ENCODE results near the gene KRT31.
"Not testable (repeated sequence)": the region's sequence is repeated elsewhere in the genome, so short reads cannot be mapped to it uniquely, and the experiment has no call there.

The KRT31 gene

GRCh38 chr17:41392278-41392677 is 5.1 kb downstream of the KRT31 start:
- no peaks in the 10 kb centered on the region for H3K4me1 ChIP-seq
- H3K4me3 ChIP-seq: no peak overlapping the region
- no peak overlapping the region for H3K27ac ChIP-seq

GRCh38 chr17:41391535-41391934 is 5.9 kb downstream of the KRT31 start:
- no peak overlapping the region for H3K4me3 ChIP-seq
- no peaks in the 10 kb centered on the region for H3K36me3 ChIP-seq
- H3K27ac ChIP-seq: no peak overlapping the region
- no peak for TF ChIP-seq Cebpa-rat (IDR thresholded peaks at IDR 0.05)
- H3K9ac ChIP-seq: no peak overlapping the region
- no peaks in the 10 kb centered on the region for H3K27me3 ChIP-seq
- H3K4me1 ChIP-seq: no peaks in the 10 kb centered on the region
- H4K20me1 ChIP-seq: no peaks in the 10 kb centered on the region
- no peak overlapping the region for H3K4me2 ChIP-seq
- peaks cover 13% of the 10 kb centered on the region for H3K9me3 ChIP-seq

More at GRCh38 chr17:41392278-41392677, 5.1 kb downstream of the KRT31 start:
- Histone ChIP-seq H3K4me2 (no peak overlapping the region), H3K27me3 (no peaks in the 10 kb centered on the region), H4K20me1 (no peaks in the 10 kb centered on the region), H3K9me3 (peaks cover 6% of the 10 kb centered on the region), H3K9ac (no peak overlapping the region), H3K36me3 (no peaks in the 10 kb centered on the region)
- no peak for TF ChIP-seq Cebpa-rat (IDR thresholded peaks at IDR 0.05)

DNA sequence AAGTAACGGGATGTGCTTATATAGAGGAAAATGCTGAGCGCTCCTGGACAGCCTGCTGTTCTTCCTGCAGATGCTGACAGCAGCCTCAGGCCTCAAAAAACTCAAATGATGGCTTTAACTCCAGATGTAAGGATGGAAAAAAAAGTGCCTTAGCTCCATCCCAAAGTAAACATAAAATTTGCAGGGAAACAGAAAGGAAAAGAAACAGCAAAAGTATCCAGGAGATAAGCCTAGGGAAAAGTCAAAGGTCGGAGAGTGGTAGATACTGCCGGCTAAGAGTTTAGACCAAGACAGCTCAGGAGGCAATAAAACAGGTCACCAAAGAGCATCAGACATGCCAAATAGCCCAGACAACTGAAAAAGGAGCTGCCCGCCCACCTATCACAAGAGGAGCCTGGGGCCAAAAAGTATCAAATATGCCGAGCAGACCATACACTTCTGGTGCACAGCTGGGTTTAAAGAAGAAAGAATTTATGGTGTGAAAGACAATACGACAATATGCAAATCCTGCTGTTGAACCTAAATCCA is 6.9 kb downstream of the KRT31 start:
- Histone ChIP-seq H3K36me3 (no peaks in the 10 kb centered on the region), H3K27me3 (no peaks in the 10 kb centered on the region), H3K4me1 (no peaks in the 10 kb centered on the region), H3K27ac (no peak overlapping the region), H4K20me1 (no peaks in the 10 kb centered on the region), H3K4me3 (no peak overlapping the region), H3K9me3 (peaks cover 19% of the 10 kb centered on the region), H3K9ac (no peak overlapping the region), H3K4me2 (no peak overlapping the region)
- TF ChIP-seq Cebpa-rat (IDR thresholded peaks at IDR 0.05): no peak

DNA sequence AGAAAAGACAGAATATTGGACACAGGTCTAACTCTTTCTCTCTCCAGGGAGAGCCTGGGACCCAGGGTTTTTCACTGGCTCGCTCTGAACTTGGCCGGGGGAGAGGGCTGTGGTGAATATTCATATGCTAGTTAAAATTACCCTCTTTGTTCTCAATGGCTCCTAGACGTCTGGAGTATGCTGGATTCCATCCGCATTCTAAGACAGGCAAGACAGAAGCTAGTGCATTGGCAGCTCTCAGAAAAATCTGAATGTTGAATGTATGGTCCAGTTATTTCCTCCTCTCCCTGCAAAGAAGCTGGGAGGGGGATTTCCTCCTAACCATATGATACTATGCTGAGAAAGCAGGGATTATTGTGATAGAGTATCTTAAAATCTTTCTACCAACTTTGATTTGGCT is 9.7 kb downstream of the KRT31 start:
- no peak overlapping the region for H3K4me2 ChIP-seq
- H3K27ac ChIP-seq: no peak overlapping the region

DNA sequence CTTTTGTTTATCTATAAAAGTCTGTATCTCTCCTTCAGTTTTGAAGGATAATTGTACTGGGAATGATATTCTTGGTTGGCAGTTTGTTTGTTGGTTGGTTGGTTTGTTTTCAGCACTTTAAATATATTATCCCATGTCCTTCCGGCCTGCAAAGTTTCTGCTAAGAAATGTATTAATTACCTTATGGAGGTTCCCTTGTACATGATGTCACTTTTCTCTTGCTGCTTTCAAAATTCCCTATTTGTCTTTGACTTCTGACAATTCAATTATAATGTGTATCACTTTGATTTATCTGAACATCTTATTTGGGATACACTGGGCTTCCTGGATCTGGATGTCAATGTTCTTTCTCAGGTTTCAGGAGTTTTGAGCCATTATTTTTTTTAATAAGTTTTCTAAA is 11.2 kb downstream of the KRT31 start:
- no peaks in the 10 kb centered on the region for H3K4me1 ChIP-seq

More for the DNA sequence above, 9.7 kb downstream of the KRT31 start:
- Histone ChIP-seq H3K9me3 (peaks cover 19% of the 10 kb centered on the region), H3K36me3 (no peaks in the 10 kb centered on the region), H3K4me1 (no peaks in the 10 kb centered on the region), H3K9ac (no peak overlapping the region), H4K20me1 (no peaks in the 10 kb centered on the region), H3K27me3 (no peaks in the 10 kb centered on the region), H3K4me3 (no peak overlapping the region)
- no peak for TF ChIP-seq Cebpa-rat (IDR thresholded peaks at IDR 0.05)

DNA sequence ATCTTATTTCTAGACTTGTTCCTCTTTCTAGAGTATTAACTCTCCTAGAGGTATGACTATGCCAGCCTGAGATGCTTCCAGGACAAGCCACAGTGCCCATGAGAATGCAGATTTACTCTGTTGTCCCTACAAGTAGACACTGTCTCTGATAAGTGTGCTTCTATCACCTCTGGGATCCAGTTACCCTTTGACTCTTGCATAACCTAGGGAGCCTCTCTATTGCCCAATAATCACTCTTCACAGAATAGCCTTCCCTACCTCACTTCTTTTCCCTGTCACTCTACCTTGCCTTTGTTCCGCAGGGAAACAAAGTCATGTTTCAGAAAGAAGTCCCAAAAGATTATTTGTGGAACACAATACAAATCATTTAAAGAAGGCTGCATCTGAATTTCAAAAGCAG is 13.7 kb downstream of the KRT31 start:
- no peak for TF ChIP-seq Cebpa-rat (IDR thresholded peaks at IDR 0.05)
- Histone ChIP-seq H3K36me3 (no peaks in the 10 kb centered on the region), H3K4me2 (no peak overlapping the region), H3K4me1 (no peaks in the 10 kb centered on the region), H3K27ac (no peak overlapping the region), H3K9me3 (peaks cover 19% of the 10 kb centered on the region), H4K20me1 (no peaks in the 10 kb centered on the region), H3K4me3 (no peak overlapping the region), H3K27me3 (no peaks in the 10 kb centered on the region), H3K9ac (no peak overlapping the region)

More for the DNA sequence above, 11.2 kb downstream of the KRT31 start:
- Histone ChIP-seq H3K4me2 (no peak overlapping the region), H4K20me1 (no peaks in the 10 kb centered on the region), H3K27me3 (no peaks in the 10 kb centered on the region), H3K9ac (no peak overlapping the region), H3K9me3 (peaks cover 19% of the 10 kb centered on the region), H3K36me3 (no peaks in the 10 kb centered on the region), H3K27ac (no peak overlapping the region), H3K4me3 (no peak overlapping the region)
- no peak for TF ChIP-seq Cebpa-rat (IDR thresholded peaks at IDR 0.05)

DNA sequence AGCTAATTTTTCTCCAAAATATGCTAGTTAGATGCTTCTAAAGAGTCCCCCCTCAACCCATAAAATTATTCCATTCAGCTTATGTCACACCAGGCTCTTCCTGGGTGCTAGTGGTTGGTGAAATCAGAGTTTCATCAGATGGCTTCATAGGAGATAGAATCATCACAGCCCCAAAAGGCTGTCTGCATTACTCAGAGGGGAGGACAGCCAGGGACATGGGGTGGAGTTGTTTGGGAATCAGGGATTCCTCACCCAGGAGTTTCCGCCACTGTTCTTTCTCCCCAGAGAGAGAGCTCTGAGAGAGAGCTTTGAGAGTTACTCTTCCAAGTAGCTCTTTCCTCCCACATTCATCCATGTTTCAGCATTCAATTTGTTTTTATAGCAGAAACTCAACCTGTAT is 15.0 kb downstream of the KRT31 start:
- H3K36me3 ChIP-seq: no peaks in the 10 kb centered on the region
- no peak overlapping the region for H3K9ac ChIP-seq
- H3K27ac ChIP-seq: no peak overlapping the region
- H3K4me1 ChIP-seq: peaks cover 8% of the 10 kb centered on the region; the same call in 1 of the 2 replicates
- no peaks in the 10 kb centered on the region for H3K27me3 ChIP-seq
- H3K9me3 ChIP-seq: peaks cover 14% of the 10 kb centered on the region
- H3K4me2 ChIP-seq: no peak overlapping the region
- H4K20me1 ChIP-seq: no peaks in the 10 kb centered on the region
- no peak for TF ChIP-seq Cebpa-rat (IDR thresholded peaks at IDR 0.05)
- no peak overlapping the region for H3K4me3 ChIP-seq

DNA sequence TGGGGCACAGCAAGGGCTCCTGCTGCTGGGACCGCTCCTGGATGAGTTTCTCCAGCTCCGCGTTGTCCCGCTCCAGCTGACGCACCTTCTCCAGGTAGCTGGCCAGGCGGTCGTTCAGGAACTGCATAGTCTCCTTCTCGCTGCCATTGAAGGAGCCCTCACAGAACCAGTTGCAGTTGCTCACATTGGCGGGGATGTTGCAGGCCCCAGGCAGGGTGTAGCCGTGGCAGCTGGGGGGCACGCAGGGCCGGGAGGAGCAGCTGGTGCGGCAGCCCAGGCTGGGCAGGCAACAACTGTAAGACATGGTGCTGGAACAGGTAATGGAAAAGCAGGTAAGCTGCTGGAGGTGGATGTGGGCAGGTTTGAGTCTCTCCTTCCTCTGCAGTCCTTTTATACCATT is 15.5 kb downstream of the KRT31 start, which contains the start of gene KRT34:
Gene KRT34 (minus strand): TSS at position 364 of the 400 bp plus-strand sequence. CDS start 60 bp downstream, at position 304.
- not testable (repeated sequence) for H3K27ac ChIP-seq, H3K4me3 ChIP-seq, H3K4me2 ChIP-seq, H3K9me3 ChIP-seq, H3K27me3 ChIP-seq, H3K36me3 ChIP-seq, H4K20me1 ChIP-seq, H3K9ac ChIP-seq, H3K4me1 ChIP-seq

DNA sequence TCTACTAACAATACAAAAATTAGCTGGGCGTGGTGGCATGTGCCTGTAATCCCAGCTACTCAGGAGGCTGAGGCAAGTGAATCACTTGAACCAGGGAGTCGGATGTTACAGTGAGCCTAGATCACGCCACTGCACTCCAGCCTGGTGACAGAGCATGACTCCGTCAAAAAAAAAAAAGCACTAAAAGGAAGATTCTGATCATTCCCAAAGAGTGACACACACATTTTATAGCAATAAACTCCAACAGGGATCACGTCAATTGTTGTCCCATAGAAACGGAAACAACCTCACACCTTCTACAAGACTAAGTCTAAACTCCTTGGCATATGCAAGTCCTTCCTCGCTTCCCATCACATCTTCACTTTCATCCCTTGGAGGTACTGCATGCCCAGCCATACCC is 17.3 kb downstream of the KRT31 start:
- not testable (repeated sequence) for H3K36me3 ChIP-seq, H3K9me3 ChIP-seq, H3K27me3 ChIP-seq, H3K27ac ChIP-seq, H3K4me3 ChIP-seq, H4K20me1 ChIP-seq, H3K4me1 ChIP-seq, H3K4me2 ChIP-seq, H3K9ac ChIP-seq

DNA sequence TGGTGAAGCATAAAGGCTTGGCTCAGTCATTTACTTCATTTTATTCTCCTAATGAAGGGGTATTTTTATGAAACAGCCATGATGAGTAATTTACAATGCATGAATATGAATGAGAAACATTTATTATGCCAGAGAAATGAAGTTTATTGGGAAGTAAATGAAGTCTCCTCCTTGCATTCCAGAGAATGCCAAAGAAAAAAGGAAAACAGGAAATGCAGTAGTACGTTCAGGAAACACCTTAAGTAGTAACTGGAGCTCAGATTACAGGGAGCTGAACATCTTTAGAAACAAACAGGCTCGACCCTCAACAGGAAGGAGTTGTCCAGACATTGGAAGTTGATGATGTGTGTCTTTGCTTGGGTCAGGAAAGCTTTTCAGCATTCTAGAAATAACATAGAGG is 19.9 kb downstream of the KRT31 start:
- Histone ChIP-seq H4K20me1 (no peaks in the 10 kb centered on the region), H3K9ac (no peak overlapping the region), H3K4me2 (no peak overlapping the region), H3K9me3 (no peaks in the 10 kb centered on the region), H3K36me3 (no peaks in the 10 kb centered on the region), H3K4me1 (peaks cover 8% of the 10 kb centered on the region; the same call in 1 of the 2 replicates), H3K27me3 (no peaks in the 10 kb centered on the region), H3K4me3 (no peak overlapping the region), H3K27ac (no peak overlapping the region)
- TF ChIP-seq Cebpa-rat (IDR thresholded peaks at IDR 0.05): no peak

GRCh38 chr17:41369713-41370112 is 27.7 kb downstream of the KRT31 start, which contains the start of gene KRT33B:
Gene KRT33B (minus strand): TSS chr17:41369813. CDS start chr17:41369750, 63 bp downstream.
- no peak for TF ChIP-seq Cebpa-rat (IDR thresholded peaks at IDR 0.05)
- Histone ChIP-seq H4K20me1 (no peaks in the 10 kb centered on the region), H3K4me3 (no peak within 1 kb of the TSS), H3K4me2 (no peak within 1 kb of the TSS), H3K9me3 (no peaks in the 10 kb centered on the region), H3K36me3 (no peaks in the 10 kb centered on the region), H3K9ac (no peak within 1 kb of the TSS), H3K4me1 (no peaks in the 10 kb centered on the region), H3K27ac (no peak within 1 kb of the TSS), H3K27me3 (no peaks in the 10 kb centered on the region)
